ENCODE data around the gene POC1A.
A peak's percentile ranks its signal among the peaks of the same experiment; 100 is the strongest.

The POC1A gene

DNA sequence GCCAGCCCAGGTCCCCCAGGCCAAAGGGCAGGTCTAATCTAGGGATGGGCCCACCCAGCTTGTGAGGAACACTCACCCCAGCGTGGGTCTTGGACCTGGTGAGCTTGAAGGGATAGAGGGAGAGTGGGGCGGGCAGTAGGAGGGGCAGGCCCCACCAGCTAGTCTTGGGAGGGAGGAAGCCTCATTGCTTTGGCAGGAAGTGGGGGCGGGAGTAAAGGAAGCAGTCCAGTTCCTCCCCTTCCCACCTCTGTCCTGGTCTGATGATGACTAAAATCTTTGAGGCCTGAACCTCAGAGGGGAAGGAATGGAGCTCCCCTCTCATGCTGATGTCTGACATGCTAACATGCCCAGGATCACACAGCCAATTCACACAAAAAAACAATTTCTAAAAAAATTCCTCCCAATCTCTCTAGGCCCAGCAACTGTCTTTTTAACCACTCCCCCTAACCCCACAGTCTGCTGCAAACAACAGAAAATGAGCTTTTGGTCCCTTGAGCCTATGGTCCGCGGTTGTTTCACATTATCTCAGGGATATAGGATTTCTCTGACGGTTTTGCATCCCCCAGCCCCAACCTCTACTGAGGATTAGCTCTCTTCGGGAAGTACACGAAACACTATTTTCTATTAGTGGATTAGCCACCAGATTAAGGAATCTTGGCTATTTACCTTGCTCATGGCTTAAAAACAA is 67.1 kb downstream of the POC1A start:
- Mint-ChIP-seq H3K4me3 (no peak overlapping the region), H3K4me1 (ENCODE audit: low read depth) (peaks cover 22% of the 10 kb centered on the region), H3K36me3 (ENCODE audit: low read depth) (no peaks in the 10 kb centered on the region), H3K27me3 (ENCODE audit: low read depth) (no peaks in the 10 kb centered on the region), H3K9me3 (no peaks in the 10 kb centered on the region), H3K27ac (peak overlapping the region; percentile 84)

DNA sequence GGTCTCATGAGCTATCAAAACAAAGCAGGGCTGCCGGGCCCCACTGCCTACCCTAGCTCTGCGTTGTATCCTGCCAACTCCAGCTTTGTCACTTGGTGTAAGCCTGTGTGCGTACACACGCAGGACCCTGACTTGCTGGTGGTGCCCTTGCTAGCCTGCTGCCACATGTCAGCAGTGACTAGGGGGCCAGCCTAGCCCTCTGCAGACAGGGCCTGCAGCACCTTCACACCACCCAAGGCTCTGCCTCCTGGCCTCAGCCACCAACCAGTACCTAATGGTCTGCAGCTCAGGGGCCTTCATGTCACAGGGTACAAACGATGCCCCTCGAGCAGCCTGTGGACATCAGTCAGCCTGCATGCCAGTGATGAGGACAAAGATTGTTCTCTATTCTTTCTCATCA is 67.8 kb downstream of the POC1A start:
- no peaks in the 10 kb centered on the region for H3K27me3 Mint-ChIP-seq (ENCODE audit: low read depth)
- H3K27ac Mint-ChIP-seq = peak overlapping the region; percentile 84
- no peaks in the 10 kb centered on the region for H3K9me3 Mint-ChIP-seq
- H3K4me1 Mint-ChIP-seq (ENCODE audit: low read depth) = peaks cover 22% of the 10 kb centered on the region
- H3K36me3 Mint-ChIP-seq (ENCODE audit: low read depth) = no peaks in the 10 kb centered on the region
- H3K4me3 Mint-ChIP-seq = no peak overlapping the region

DNA sequence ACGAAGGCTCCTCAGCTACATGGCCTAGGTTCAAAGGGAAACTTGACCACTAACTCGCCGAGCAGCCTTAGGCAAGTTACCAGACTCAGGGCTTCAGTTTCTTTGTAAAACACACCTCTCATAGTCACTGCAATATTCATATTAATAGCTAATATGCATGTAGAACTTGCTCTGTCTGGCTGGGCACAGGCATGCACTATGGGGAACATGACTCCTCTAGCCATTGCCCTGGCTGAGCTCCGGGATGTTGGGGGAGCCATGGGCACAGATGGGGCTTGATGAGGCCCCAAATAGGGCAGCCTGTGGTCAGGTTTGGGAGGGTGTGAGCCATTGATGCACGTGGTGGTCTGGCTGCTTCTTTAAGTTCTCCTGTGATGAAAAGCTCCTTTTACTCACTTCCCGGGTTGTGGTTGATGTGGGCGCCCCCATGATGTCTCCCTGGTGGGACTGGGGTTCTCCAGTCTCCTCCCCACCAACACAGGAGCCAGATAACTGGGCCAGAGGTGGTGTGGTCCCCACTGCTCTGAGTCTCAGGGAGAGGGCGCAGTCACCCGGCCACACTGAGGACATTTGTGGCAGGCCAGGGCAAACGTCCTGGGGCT is 68.4 kb downstream of the POC1A start:
- H3K27me3 Mint-ChIP-seq (ENCODE audit: low read depth) = no peaks in the 10 kb centered on the region
- no peaks in the 10 kb centered on the region for H3K36me3 Mint-ChIP-seq (ENCODE audit: low read depth)
- no peak overlapping the region for H3K4me3 Mint-ChIP-seq
- peak overlapping the region; percentile 43 for H3K27ac Mint-ChIP-seq
- peaks cover 22% of the 10 kb centered on the region for H3K4me1 Mint-ChIP-seq (ENCODE audit: low read depth)
- H3K9me3 Mint-ChIP-seq = no peaks in the 10 kb centered on the region

DNA sequence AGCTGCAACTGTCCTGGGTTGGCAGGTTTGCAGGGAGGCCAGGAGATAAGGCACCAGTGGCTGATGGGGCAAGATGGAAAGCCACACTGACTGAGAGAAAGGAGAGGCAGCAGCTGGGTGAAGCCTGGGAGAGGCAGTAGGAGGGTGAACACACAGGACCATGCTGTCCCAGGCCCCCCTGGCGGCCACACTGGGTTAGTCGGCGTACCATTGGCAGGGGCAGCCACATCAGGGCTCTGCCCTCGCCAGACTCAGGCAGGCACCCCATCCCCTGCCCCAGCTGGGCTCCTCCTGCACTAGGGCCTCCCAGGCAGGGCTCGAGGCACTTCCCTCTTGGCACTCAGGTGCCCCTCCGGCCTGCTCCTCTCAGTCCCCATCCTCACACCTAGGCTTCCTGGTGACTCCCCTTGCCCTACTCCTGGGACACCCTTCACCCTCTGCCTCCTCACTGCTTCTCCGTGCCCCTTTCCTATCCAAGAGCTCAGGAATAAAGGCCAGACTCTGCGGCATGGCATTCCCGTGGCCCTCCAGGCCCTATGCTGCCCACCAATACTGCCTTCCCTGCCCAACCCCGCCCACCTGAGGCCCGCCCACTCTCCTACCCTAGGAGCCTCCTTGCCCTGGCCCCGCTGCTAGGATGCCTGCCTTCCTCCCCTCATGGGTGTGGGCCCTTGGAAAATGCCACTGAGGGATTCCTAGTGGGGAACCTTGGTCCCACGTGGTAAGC is 69.1 kb downstream of the POC1A start:
- H3K4me3 Mint-ChIP-seq = no peak overlapping the region
- no peak overlapping the region for H3K27ac Mint-ChIP-seq
- peaks cover 22% of the 10 kb centered on the region for H3K4me1 Mint-ChIP-seq (ENCODE audit: low read depth)
- no peaks in the 10 kb centered on the region for H3K36me3 Mint-ChIP-seq (ENCODE audit: low read depth)
- H3K9me3 Mint-ChIP-seq = no peaks in the 10 kb centered on the region
- no peaks in the 10 kb centered on the region for H3K27me3 Mint-ChIP-seq (ENCODE audit: low read depth)

DNA sequence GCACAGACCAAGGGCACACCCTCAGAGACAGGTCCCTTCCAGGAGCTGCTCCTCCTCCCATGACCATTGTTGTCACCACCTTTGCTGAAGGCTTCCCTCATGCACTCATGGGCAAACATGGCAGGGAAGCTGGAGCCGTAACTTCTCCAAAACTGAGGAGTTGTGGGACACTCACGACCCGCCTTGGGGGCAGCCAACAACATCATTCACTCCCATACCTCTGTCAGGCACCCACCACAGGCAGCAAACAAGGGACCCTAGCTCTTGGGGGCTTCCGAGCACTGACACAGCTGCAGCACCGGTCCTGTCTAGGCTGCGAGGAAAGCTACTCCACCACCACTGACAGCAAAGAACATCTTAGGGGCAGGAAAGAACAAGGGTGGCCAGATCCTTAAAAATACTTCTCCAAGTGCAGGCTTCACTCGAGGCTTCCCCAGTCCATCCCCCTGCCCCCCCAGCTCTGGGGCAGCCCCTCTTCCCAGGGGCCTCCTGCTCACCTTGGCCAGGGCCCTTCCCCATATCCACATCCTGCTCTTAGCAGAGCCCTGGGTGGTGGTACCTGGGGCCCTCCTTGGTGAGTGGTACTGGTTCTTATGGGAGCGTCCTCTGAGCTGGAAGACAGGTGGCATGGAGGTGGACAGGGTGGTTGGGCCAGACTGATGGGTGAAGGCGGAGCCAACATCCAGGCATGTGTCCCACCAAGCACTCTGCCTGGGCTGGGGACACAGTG is 69.8 kb downstream of the POC1A start:
- no peaks in the 10 kb centered on the region for H3K36me3 Mint-ChIP-seq (ENCODE audit: low read depth)
- H3K9me3 Mint-ChIP-seq = no peaks in the 10 kb centered on the region
- H3K4me1 Mint-ChIP-seq (ENCODE audit: low read depth) = peaks cover 22% of the 10 kb centered on the region
- no peak overlapping the region for H3K27ac Mint-ChIP-seq
- no peaks in the 10 kb centered on the region for H3K27me3 Mint-ChIP-seq (ENCODE audit: low read depth)
- no peak overlapping the region for H3K4me3 Mint-ChIP-seq

DNA sequence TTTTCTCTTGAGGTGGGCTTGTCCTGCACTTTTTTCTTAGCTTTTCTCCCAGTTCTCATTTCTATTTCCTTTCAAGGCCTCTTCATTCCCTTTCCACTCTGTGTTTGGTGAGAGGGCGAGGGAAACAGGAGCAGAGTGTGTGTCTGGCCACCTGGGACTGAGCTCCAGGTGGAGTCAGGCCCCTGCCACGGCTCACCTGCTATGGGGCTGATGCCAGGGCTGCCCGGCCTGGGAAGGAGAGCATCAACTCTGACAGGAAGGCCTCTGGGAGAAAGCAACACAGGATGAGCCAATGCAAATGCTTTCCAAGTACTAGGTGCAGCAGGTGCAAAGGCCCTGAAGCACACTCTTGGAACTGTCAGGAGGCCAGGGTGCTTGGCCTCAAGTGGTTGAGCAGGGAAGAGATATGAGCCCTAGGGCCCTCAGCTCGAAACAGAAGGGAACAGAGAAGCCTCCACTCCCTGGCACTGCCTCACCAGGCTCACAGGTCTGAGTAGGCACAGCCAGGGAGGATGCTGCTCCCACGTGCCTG is 70.6 kb downstream of the POC1A start:
- Mint-ChIP-seq H3K27ac (no peak overlapping the region), H3K27me3 (ENCODE audit: low read depth) (no peaks in the 10 kb centered on the region), H3K9me3 (no peaks in the 10 kb centered on the region), H3K4me1 (ENCODE audit: low read depth) (peaks cover 22% of the 10 kb centered on the region), H3K36me3 (ENCODE audit: low read depth) (no peaks in the 10 kb centered on the region), H3K4me3 (no peak overlapping the region)

DNA sequence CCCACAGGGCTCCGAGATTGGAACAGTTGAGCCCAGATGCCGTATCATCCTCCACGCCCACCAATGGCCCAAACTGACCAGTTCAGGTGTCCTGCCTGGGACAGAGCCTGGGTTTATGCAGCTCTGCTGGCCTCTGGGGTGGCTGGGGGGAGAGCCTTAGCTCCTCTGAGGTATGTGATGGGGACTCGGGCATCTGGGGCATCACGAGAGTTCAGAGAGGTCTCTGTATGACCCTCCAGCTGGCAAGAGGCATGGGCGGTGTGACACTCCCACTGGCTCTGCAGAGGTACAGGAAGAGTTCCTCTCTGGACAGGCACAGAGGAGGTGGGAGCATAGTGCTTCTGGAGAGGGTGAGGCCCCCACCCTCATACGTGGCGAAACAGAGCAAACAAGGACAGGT is 71.3 kb downstream of the POC1A start:
- no peak overlapping the region for H3K4me3 Mint-ChIP-seq
- H3K36me3 Mint-ChIP-seq (ENCODE audit: low read depth) = no peaks in the 10 kb centered on the region
- no peaks in the 10 kb centered on the region for H3K9me3 Mint-ChIP-seq
- peaks cover 19% of the 10 kb centered on the region for H3K4me1 Mint-ChIP-seq (ENCODE audit: low read depth)
- no peak overlapping the region for H3K27ac Mint-ChIP-seq
- no peaks in the 10 kb centered on the region for H3K27me3 Mint-ChIP-seq (ENCODE audit: low read depth)

DNA sequence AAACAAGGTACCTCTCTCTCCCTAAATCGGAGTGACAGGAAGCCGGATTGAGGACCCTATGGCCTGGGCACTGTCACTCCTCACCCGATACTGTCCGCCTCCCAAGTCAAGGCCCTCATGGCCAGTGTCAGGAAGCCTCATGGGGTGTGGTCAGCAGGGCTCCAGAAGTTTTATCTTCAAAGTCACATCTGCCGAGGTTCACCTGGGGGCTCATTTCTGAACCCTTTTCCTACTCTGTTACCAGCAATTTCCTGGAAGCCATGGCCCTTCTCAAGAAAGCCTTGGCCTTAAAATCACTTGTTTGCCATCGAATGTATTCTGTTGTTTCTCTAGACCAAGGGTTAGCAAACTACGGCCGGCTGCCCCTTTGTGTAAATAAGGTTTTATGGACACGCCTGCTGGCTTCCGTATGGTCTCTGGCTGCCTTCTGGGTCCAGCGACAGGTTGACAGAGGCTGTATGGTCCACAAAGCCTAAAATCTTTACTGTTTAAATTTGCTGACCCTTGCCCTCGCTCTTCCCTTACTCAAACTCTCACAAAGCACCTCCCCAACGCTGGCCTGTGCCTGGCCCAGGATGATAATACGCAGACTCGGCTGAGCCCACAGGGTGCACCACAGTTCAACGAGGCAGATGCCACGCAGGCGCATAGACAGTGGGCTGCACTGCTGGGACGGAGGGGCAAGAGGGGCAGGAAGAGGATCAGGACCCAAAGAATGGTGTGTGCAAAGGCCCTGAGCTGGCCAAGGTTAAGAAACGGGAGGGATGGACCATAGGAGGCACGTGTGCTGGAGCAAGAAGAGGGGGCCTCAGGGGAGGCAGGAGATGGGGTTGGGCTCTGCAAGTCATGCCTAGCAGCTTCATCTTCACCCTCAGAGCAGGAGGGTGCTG is 73.1 kb downstream of the POC1A start:
- no peak overlapping the region for H3K4me3 Mint-ChIP-seq
- H3K4me1 Mint-ChIP-seq (ENCODE audit: low read depth) = peaks cover 4% of the 10 kb centered on the region
- no peaks in the 10 kb centered on the region for H3K9me3 Mint-ChIP-seq
- H3K27ac Mint-ChIP-seq = no peak overlapping the region
- H3K36me3 Mint-ChIP-seq (ENCODE audit: low read depth) = no peaks in the 10 kb centered on the region
- H3K27me3 Mint-ChIP-seq (ENCODE audit: low read depth) = no peaks in the 10 kb centered on the region

DNA sequence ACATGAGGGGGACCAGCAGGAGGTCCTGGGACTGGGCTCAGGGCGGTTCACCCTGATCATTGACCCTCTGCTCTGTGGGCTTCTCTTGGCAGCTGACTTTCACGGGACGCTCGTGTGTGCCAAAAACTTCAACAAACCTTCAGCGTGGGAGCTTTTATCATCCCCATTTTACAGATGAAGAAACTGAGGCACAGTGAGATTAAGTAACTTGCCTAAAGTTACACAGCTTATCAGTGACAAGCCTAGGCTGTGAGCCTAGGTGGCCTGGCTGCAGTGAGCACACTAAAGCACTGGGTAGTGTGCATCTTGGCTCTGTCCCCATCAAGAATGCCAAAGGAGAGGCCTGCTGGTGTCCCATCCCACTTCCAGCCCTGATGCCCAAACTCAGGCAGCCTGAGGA is 74.3 kb downstream of the POC1A start:
- no peaks in the 10 kb centered on the region for H3K27me3 Mint-ChIP-seq (ENCODE audit: low read depth)
- H3K4me3 Mint-ChIP-seq = no peak overlapping the region
- no peak overlapping the region for H3K27ac Mint-ChIP-seq

DNA sequence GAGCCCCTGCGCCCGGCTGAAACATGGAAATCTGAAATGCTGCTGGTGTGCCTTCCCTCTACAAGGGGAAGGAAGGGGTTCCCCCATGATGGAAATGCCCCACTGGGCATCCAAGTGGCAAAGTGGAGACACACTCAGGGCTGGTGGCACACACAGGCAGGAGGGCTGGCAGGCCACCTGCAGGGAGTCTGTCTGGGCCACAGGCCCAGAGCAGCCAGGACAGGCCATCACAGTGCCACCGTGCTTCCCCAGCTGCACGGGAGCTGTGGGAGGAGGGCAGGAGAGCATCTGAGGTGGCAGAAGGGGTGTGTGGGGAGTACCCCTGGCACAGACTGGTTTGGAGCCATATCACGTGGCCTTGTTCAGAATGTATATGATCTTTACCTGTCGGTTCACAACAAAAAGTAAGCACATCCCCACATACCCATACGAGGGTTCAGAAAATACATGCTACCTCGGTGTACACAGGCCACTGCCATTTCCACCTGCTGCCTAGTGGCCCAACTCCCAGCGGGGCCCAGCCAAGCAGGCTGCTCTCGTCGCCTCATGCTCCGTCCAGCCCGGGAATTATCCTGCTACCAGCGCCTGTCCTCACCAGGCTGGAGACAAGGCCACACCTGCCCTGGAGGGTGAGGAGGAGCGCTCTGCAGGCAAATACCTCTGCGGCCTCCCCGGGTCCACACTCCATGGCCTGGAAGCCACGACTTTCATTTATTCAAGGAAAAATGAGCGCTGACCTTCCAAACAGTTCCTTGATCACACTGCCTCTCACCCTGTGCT is 75.3 kb downstream of the POC1A start:
- H3K4me3 Mint-ChIP-seq = no peak overlapping the region
- no peaks in the 10 kb centered on the region for H3K9me3 Mint-ChIP-seq
- no peak overlapping the region for H3K27ac Mint-ChIP-seq
- no peaks in the 10 kb centered on the region for H3K36me3 Mint-ChIP-seq (ENCODE audit: low read depth)
- H3K4me1 Mint-ChIP-seq (ENCODE audit: low read depth) = no peaks in the 10 kb centered on the region
- no peaks in the 10 kb centered on the region for H3K27me3 Mint-ChIP-seq (ENCODE audit: low read depth)

More for the DNA sequence above, 74.3 kb downstream of the POC1A start:
- H3K36me3 Mint-ChIP-seq (ENCODE audit: low read depth) = no peaks in the 10 kb centered on the region
- no peaks in the 10 kb centered on the region for H3K9me3 Mint-ChIP-seq
- no peaks in the 10 kb centered on the region for H3K4me1 Mint-ChIP-seq (ENCODE audit: low read depth)

DNA sequence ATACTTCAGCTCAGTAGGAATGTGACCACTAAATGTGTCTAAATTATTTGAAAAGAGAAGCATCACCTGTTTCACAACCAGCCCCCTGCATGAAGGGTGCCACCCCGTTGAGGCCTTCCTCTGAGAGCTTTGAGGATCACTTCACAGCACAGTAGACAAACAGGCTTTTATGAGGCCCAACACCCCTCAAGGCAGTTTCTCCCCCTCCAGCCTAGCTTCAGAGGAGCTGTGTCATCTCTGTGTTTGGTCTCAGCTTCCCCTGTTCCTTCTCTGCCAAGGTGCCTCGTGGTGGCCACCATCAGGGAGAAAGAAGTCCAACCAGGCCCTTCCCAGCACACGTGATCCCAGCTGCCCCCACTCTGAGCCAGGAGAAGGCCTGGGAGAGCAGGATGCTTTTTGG is 76.3 kb downstream of the POC1A start:
- H3K4me1 Mint-ChIP-seq (ENCODE audit: low read depth) = no peaks in the 10 kb centered on the region
- no peaks in the 10 kb centered on the region for H3K9me3 Mint-ChIP-seq
- no peaks in the 10 kb centered on the region for H3K36me3 Mint-ChIP-seq (ENCODE audit: low read depth)
- H3K27me3 Mint-ChIP-seq (ENCODE audit: low read depth) = no peaks in the 10 kb centered on the region
- H3K4me3 Mint-ChIP-seq = no peak overlapping the region
- no peak overlapping the region for H3K27ac Mint-ChIP-seq

DNA sequence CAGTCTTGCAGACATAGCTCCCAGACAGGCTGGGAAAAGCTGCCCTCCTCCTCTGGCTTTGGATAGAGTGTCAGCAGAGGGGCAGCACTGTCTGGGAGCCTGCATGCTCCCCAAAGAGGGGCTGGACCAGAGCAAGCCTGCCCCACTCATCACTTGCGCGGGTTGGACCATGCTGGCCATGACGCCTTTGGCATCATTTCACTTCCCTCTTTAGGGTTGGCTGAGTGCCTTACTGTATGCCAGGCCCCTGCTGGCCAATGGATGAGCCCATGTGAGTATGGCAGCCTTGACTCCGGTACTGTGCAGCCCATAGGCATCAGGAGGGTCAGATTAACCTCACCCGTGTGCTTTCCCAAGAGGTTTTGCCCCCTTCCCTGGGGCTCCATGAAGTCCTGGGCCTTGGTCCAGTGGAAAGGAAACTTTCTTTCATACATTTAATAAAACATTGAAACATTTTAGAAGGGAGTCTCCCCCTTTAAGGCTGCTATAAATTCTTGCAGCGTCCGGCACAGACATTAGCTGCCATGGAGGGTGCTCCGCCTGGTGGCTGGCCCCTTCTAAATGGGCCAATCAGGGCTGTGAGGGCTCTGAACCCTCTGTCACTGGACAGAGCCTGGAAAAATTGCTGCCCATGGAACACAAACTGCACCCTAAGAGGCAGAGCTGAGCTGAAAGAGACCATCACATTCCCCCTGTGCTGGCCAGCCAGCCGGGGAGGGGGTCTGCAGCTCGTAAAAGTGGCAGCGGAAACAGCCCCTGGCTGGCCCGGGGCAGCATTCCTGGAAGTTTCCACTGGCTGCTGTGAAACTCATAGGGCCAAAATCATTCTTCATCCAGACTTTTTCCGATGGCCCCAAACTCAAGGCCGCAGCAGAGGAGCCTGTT is 77.1 kb downstream of the POC1A start:
- no peaks in the 10 kb centered on the region for H3K4me1 Mint-ChIP-seq (ENCODE audit: low read depth)
- H3K27me3 Mint-ChIP-seq (ENCODE audit: low read depth) = no peaks in the 10 kb centered on the region
- H3K36me3 Mint-ChIP-seq (ENCODE audit: low read depth) = no peaks in the 10 kb centered on the region
- no peak overlapping the region for H3K27ac Mint-ChIP-seq
- no peaks in the 10 kb centered on the region for H3K9me3 Mint-ChIP-seq
- no peak overlapping the region for H3K4me3 Mint-ChIP-seq
